ENCODE data around the gene ALDH8A1.

ALDH8A1 gene

DNA sequence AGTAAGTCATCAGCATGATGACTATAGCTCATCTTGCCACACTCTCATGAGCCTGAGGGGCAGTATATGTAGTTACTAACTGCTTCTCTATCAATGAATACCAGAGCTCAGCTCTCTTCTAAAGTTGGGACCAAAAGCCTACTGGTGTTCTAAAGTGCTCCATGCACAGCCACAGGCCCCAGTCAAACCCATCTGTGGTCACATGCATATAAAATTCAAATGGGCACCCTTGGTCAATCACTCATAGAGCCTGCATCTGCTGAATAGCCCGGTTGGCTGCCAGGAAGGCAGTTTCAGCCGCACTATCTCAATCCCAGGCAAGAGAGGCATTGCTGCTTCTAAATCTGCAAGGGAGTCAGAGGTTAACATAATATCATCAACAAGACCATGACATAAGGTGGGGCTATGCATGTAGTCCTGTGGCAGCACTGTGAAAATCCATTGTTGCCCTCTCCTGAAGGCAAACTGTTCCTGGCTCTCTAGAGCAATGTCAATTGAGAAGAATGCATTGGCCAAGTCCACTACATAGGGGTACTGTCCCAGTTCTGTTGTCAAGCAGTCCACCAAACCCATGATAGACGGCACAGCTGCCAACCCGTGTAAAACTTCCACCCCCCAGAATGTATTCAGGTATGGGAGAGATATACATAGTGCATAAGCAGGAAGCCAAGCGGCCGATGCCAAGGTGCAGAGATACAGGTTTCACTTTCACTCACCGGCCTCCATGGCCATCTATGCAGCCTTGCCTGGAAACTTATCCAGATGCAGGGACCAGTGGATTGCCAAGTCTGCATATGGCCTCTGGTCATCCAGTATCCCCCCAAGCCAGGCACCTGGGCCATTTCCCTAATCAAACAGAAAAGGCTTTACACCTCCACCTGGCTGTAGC lies 76.2 kb downstream of the ALDH8A1 start:
- no peak for DNase-seq (ENCODE audit: low read depth in 2 of 2)

DNA sequence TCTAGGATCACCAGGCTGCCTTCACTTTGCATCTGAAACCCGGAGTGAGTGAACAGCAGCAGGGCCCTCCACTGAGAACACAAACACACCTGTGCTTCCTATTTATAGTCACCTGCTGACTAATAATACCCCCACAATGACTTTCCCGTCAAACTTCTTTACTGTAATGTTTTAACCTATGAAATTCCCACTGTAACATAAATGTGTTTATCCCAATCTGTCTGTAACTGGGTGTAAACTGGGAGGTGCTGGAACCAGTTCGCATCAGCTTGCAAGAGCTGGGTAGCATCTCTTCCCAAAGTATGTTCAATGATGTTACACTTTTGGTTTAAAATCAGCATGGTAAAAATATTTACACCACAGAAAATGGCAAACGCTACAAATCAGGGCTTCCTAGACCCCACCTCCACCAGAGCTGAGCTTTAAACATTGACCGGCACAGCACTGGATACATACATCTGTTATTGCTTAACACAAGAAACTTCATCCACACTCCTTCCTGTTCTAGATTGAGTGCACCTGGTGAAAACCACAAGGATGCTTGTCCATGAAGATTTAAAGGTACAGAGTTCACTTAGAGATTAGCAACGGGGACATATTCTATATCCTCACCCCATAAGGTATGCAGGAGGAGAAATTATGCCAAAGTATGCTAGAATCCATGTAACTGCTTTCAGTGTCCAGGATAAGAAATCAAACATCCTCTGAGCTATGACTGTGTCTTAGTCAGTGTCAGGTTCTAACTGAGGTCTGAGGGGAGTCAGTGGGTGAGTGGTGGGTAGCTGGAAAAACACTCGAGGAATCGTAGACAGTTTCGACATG lies 79.0 kb downstream of the ALDH8A1 start:
- no peak for DNase-seq (ENCODE audit: low read depth in 2 of 2)

DNA sequence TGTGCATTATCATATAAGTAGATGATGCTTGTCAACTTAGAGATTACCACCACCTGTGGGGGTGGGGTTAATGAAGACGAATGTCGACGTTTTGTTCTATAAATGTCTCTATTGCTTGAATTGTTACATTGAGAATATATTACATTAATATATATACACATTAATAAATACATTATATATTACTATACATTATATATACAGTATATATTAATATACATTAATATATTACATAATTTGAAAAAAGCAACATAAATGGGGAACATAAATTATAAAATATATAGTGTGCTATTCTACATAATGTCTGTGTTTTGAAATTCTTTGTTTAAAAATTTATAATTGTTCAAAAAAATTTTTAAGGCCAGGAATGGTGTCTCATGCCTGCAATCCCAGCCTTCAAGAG lies 81.1 kb downstream of the ALDH8A1 start:
- DNase-seq (ENCODE audit: low read depth in 2 of 2): no peak

All from stimulated activated CD8-positive, alpha-beta memory T cell treated with anti-CD3 and anti-CD28 coated beads, Interleukin-2, amount 100 ng/mL, for 48 hours (primary cell).